GM23338 (cell line): ENCODE data around the gene CEP192. TPM values are rescaled to one million over a fixed set of nuclear protein-coding genes. Genes with fewer than 3 reads are reported as not detected.

ENCODE experiments used
- ATAC-seq: fragments of 200-7000 bp; cut with Tn5 transposase; 3 replicates; pipeline ENCODE4 v1.9.1; 2020
- DNase-seq: peaks from one replicate; pipeline ENCODE4 v3.0.0-alpha.2; 2015; ENCODE audit warnings: low spot score
- H2AFZ ChIP-seq: fragments of 200-600 bp; sonication (generic); 2 replicates; pipeline ENCODE4 v1.8.0; 2016; ENCODE audit warnings: antibody characterized with exemption, mild to moderate bottlenecking, moderate library complexity
- H3F3A ChIP-seq: fragments of 200-600 bp; sonication (generic); replicated peaks from 2 replicates; pipeline ENCODE4 v1.8.0; 2017; ENCODE audit warnings: antibody characterized with exemption, mixed run types, low read depth
- H3K27ac ChIP-seq: fragments of 200-600 bp; sonication (generic); 2 replicates; pipeline ENCODE4 v1.6.1; 2016; ENCODE audit warnings: low read depth
- H3K27me3 ChIP-seq: fragments of 200-600 bp; sonication (generic); 2 replicates; pipeline ENCODE4 v1.8.0; 2016; ENCODE audit warnings: mild to moderate bottlenecking, mixed run types, moderate library complexity; ENCODE audit not compliant: insufficient read depth
- H3K36me3 ChIP-seq: fragments of 200-600 bp; sonication (generic); 2 replicates; pipeline ENCODE4 v1.8.0; 2016; ENCODE audit warnings: mild to moderate bottlenecking; ENCODE audit not compliant: insufficient read depth
- H3K4me1 ChIP-seq: fragments of 200-600 bp; sonication (generic); 2 replicates; pipeline ENCODE4 v1.8.0; 2016; ENCODE audit warnings: mild to moderate bottlenecking, moderate library complexity; ENCODE audit not compliant: insufficient read depth
- H3K4me2 ChIP-seq: fragments of 200-600 bp; sonication (generic); 2 replicates; pipeline ENCODE4 v1.7.1; 2017; ENCODE audit warnings: mixed run types
- H3K4me3 ChIP-seq: fragments of 200-600 bp; sonication (generic); 2 replicates; pipeline ENCODE4 v1.6.1; 2016; ENCODE audit warnings: mixed run types
- H3K79me2 ChIP-seq: fragments of 200-600 bp; sonication (generic); replicated peaks from 2 replicates; pipeline ENCODE4 v1.8.0; 2017; ENCODE audit warnings: mild to moderate bottlenecking; ENCODE audit not compliant: insufficient read depth
- H3K9me2 ChIP-seq: fragments of 200-600 bp; sonication (generic); 2 replicates; pipeline ENCODE4 v1.8.0; 2017; ENCODE audit not compliant: insufficient read depth
- H4K20me1 ChIP-seq: fragments of 200-600 bp; sonication (generic); replicated peaks from 2 replicates; pipeline ENCODE4 v1.8.0; 2017; ENCODE audit warnings: mild to moderate bottlenecking; ENCODE audit not compliant: insufficient read depth
- H3K27ac Mint-ChIP-seq: 2 replicates; pipeline ENCODE4 v1.8.0; 2020; ENCODE audit warnings: inconsistent platforms, mild to moderate bottlenecking, moderate library complexity, mixed read lengths
- H3K27me3 Mint-ChIP-seq: 3 replicates; pipeline ENCODE4 v1.8.0; 2022; ENCODE audit warnings: low read depth, mild to moderate bottlenecking, moderate library complexity, mixed read lengths, inconsistent platforms; ENCODE audit not compliant: insufficient read depth, poor library complexity
- H3K36me3 Mint-ChIP-seq: 3 replicates; pipeline ENCODE4 v1.8.0; 2021; ENCODE audit warnings: low read depth, mild to moderate bottlenecking, inconsistent platforms, moderate library complexity, mixed read lengths
- H3K4me1 Mint-ChIP-seq: 3 replicates; pipeline ENCODE4 v1.8.0; 2020; ENCODE audit warnings: mild to moderate bottlenecking, inconsistent platforms, mixed read lengths
- H3K4me3 Mint-ChIP-seq: 3 replicates; pipeline ENCODE4 v1.8.0; 2021; ENCODE audit warnings: moderate library complexity, mild to moderate bottlenecking, inconsistent platforms, mixed read lengths
- H3K9me3 Mint-ChIP-seq: 3 replicates; pipeline ENCODE4 v1.8.0; 2020; ENCODE audit warnings: moderate library complexity, mild to moderate bottlenecking, inconsistent platforms, mixed read lengths
- CREB1 ChIP-seq: fragments of 250-450 bp; sonication (Bioruptor Pico); IDR thresholded peaks from 2 replicates; pipeline ENCODE4 v1.5.0; 2020; ENCODE audit warnings: low read depth, mild to moderate bottlenecking, moderate library complexity
- EZH2 ChIP-seq: fragments of 200-600 bp; sonication (generic); IDR thresholded peaks from one replicate; pipeline ENCODE4 v1.8.0; 2017; ENCODE audit warnings: antibody characterized with exemption, mild to moderate bottlenecking, low read depth; ENCODE audit not compliant: unreplicated experiment
- EZH2phosphoT487 ChIP-seq: fragments of 200-600 bp; sonication (generic); IDR thresholded peaks from one replicate; pipeline ENCODE4 v1.8.1; 2018; ENCODE audit warnings: antibody characterized with exemption; ENCODE audit not compliant: unreplicated experiment
- JUNB ChIP-seq: IDR thresholded peaks from one replicate; pipeline ENCODE4 v1.6.1; 2016; ENCODE audit warnings: antibody characterized with exemption; ENCODE audit not compliant: unreplicated experiment
- NANOG ChIP-seq: IDR thresholded peaks from 2 replicates; pipeline ENCODE4 v1.6.1; 2016; ENCODE audit warnings: antibody characterized with exemption, borderline replicate concordance
- POLR2AphosphoS5 ChIP-seq: IDR thresholded peaks from 2 replicates; pipeline ENCODE4 v1.6.1; 2016; ENCODE audit warnings: antibody characterized with exemption, low read depth
- STAT1 ChIP-seq: IDR thresholded peaks from one replicate; pipeline ENCODE4 v1.6.1; 2016; ENCODE audit warnings: antibody characterized with exemption; ENCODE audit not compliant: unreplicated experiment
- ZNF114 ChIP-seq: fragments of 250-450 bp; sonication (Bioruptor Pico); IDR thresholded peaks from 2 replicates; pipeline ENCODE4 v1.5.0; 2020; ENCODE audit warnings: mild to moderate bottlenecking, moderate library complexity
- ZNF331 ChIP-seq: fragments of 250-450 bp; sonication (Bioruptor Pico); IDR thresholded peaks from 2 replicates; pipeline ENCODE4 v1.5.0; 2020; ENCODE audit warnings: low read depth, mild to moderate bottlenecking, moderate library complexity
- polyA plus RNA-seq: library from polyadenylated mRNA; unstranded; fragments of >200 nt; fragmentation: Nextera tagmentation; extraction: Ambion mirVana; gene quantifications from 2 replicates; pipeline ENCODE4 v1.2.1, GENCODE V29; 2016
- total RNA-seq: library from RNA; depleted of rRNA; stranded (reverse); fragments of >200 nt; shearing (Covaris generic); gene quantifications from 2 replicates; pipeline ENCODE4 v1.2.3, GENCODE V29; 2014
- TF ChIP-seq, protein P1 (sequence below): fragments of 250-450 bp; sonication (Bioruptor Pico); IDR thresholded peaks from 2 replicates; pipeline ENCODE4 v1.5.0; 2020; ENCODE audit warnings: mild to moderate bottlenecking, moderate library complexity
- TF ChIP-seq, protein P2 (sequence below): IDR thresholded peaks from one replicate; pipeline ENCODE4 v1.6.1; 2018; ENCODE audit warnings: antibody characterized with exemption; ENCODE audit not compliant: unreplicated experiment
- TF ChIP-seq, protein P3 (sequence below), 2 experiments: fragments of 200-600 bp in 1 of 2; sonication (generic) in 1 of 2; conservative IDR thresholded peaks; 2 replicates each; pipeline versions ENCODE4 v1.5.1 to v1.6.1; 2016 to 2017; ENCODE audit warnings: antibody characterized with exemption in 2 of 2, low read depth in 2 of 2, mild to moderate bottlenecking in 2 of 2, moderate library complexity in 1 of 2
- TF ChIP-seq, protein P4 (sequence below): IDR thresholded peaks from 2 replicates; pipeline ENCODE4 v1.6.1; 2016; ENCODE audit warnings: antibody characterized with exemption

The CEP192 gene
- total and polyA plus RNA-seq, 2 experiments from 2014 or later, result 15.2 to 30.6 TPM

- TF ChIP-seq STAT1 (no peak), EZH2phosphoT487 (no peak), POLR2AphosphoS5 (no peak), JUNB (no peak), CREB1 (CRISPR knock-in tag) (no peak), EZH2 (no peak), NANOG (no peak), ZNF331 (no peak), ZNF114 (CRISPR knock-in tag) (no peak)
- TF ChIP-seq, protein P1, sequence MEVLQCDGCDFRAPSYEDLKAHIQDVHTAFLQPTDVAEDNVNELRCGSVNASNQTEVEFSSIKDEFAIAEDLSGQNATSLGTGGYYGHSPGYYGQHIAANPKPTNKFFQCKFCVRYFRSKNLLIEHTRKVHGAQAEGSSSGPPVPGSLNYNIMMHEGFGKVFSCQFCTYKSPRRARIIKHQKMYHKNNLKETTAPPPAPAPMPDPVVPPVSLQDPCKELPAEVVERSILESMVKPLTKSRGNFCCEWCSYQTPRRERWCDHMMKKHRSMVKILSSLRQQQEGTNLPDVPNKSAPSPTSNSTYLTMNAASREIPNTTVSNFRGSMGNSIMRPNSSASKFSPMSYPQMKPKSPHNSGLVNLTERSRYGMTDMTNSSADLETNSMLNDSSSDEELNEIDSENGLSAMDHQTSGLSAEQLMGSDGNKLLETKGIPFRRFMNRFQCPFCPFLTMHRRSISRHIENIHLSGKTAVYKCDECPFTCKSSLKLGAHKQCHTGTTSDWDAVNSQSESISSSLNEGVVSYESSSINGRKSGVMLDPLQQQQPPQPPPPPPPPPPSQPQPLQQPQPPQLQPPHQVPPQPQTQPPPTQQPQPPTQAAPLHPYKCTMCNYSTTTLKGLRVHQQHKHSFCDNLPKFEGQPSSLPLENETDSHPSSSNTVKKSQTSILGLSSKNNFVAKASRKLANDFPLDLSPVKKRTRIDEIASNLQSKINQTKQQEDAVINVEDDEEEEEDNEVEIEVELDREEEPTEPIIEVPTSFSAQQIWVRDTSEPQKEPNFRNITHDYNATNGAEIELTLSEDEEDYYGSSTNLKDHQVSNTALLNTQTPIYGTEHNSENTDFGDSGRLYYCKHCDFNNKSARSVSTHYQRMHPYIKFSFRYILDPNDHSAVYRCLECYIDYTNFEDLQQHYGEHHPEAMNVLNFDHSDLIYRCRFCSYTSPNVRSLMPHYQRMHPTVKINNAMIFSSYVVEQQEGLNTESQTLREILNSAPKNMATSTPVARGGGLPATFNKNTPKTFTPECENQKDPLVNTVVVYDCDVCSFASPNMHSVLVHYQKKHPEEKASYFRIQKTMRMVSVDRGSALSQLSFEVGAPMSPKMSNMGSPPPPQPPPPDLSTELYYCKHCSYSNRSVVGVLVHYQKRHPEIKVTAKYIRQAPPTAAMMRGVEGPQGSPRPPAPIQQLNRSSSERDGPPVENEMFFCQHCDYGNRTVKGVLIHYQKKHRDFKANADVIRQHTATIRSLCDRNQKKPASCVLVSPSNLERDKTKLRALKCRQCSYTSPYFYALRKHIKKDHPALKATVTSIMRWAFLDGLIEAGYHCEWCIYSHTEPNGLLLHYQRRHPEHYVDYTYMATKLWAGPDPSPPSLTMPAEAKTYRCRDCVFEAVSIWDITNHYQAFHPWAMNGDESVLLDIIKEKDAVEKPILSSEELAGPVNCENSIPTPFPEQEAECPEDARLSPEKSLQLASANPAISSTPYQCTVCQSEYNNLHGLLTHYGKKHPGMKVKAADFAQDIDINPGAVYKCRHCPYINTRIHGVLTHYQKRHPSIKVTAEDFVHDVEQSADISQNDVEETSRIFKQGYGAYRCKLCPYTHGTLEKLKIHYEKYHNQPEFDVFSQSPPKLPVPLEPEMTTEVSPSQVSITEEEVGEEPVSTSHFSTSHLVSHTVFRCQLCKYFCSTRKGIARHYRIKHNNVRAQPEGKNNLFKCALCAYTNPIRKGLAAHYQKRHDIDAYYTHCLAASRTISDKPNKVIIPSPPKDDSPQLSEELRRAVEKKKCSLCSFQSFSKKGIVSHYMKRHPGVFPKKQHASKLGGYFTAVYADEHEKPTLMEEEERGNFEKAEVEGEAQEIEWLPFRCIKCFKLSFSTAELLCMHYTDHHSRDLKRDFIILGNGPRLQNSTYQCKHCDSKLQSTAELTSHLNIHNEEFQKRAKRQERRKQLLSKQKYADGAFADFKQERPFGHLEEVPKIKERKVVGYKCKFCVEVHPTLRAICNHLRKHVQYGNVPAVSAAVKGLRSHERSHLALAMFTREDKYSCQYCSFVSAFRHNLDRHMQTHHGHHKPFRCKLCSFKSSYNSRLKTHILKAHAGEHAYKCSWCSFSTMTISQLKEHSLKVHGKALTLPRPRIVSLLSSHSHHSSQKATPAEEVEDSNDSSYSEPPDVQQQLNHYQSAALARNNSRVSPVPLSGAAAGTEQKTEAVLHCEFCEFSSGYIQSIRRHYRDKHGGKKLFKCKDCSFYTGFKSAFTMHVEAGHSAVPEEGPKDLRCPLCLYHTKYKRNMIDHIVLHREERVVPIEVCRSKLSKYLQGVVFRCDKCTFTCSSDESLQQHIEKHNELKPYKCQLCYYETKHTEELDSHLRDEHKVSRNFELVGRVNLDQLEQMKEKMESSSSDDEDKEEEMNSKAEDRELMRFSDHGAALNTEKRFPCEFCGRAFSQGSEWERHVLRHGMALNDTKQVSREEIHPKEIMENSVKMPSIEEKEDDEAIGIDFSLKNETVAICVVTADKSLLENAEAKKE (CRISPR knock-in tag), result no peak
- TF ChIP-seq, protein P2, sequence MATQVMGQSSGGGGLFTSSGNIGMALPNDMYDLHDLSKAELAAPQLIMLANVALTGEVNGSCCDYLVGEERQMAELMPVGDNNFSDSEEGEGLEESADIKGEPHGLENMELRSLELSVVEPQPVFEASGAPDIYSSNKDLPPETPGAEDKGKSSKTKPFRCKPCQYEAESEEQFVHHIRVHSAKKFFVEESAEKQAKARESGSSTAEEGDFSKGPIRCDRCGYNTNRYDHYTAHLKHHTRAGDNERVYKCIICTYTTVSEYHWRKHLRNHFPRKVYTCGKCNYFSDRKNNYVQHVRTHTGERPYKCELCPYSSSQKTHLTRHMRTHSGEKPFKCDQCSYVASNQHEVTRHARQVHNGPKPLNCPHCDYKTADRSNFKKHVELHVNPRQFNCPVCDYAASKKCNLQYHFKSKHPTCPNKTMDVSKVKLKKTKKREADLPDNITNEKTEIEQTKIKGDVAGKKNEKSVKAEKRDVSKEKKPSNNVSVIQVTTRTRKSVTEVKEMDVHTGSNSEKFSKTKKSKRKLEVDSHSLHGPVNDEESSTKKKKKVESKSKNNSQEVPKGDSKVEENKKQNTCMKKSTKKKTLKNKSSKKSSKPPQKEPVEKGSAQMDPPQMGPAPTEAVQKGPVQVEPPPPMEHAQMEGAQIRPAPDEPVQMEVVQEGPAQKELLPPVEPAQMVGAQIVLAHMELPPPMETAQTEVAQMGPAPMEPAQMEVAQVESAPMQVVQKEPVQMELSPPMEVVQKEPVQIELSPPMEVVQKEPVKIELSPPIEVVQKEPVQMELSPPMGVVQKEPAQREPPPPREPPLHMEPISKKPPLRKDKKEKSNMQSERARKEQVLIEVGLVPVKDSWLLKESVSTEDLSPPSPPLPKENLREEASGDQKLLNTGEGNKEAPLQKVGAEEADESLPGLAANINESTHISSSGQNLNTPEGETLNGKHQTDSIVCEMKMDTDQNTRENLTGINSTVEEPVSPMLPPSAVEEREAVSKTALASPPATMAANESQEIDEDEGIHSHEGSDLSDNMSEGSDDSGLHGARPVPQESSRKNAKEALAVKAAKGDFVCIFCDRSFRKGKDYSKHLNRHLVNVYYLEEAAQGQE, result no peak
- TF ChIP-seq, protein P3, sequence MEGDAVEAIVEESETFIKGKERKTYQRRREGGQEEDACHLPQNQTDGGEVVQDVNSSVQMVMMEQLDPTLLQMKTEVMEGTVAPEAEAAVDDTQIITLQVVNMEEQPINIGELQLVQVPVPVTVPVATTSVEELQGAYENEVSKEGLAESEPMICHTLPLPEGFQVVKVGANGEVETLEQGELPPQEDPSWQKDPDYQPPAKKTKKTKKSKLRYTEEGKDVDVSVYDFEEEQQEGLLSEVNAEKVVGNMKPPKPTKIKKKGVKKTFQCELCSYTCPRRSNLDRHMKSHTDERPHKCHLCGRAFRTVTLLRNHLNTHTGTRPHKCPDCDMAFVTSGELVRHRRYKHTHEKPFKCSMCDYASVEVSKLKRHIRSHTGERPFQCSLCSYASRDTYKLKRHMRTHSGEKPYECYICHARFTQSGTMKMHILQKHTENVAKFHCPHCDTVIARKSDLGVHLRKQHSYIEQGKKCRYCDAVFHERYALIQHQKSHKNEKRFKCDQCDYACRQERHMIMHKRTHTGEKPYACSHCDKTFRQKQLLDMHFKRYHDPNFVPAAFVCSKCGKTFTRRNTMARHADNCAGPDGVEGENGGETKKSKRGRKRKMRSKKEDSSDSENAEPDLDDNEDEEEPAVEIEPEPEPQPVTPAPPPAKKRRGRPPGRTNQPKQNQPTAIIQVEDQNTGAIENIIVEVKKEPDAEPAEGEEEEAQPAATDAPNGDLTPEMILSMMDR (conservative IDR thresholded peaks at IDR 0.05; ENCODE audit: low read depth in 2 of 2), result no peak
- TF ChIP-seq, protein P4, sequence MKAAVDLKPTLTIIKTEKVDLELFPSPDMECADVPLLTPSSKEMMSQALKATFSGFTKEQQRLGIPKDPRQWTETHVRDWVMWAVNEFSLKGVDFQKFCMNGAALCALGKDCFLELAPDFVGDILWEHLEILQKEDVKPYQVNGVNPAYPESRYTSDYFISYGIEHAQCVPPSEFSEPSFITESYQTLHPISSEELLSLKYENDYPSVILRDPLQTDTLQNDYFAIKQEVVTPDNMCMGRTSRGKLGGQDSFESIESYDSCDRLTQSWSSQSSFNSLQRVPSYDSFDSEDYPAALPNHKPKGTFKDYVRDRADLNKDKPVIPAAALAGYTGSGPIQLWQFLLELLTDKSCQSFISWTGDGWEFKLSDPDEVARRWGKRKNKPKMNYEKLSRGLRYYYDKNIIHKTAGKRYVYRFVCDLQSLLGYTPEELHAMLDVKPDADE, result no peak
- peaks cover 7% of the 10 kb centered on the region; the same call in 2 of the 3 replicates for H3K4me1 Mint-ChIP-seq
- H3K4me3 Mint-ChIP-seq, result no peak overlapping the region
- Histone ChIP-seq H3K79me2 (no peaks in the 10 kb centered on the region), H2AFZ (no peak overlapping the region), H3K36me3 (peaks cover 6% of the 10 kb centered on the region), H4K20me1 (no peaks in the 10 kb centered on the region), H3K4me3 (no peak overlapping the region), H3K4me2 (no peak overlapping the region), H3K4me1 (no peaks in the 10 kb centered on the region), H3K27me3 (no peaks in the 10 kb centered on the region), H3F3A (no peaks in the 10 kb centered on the region), H3K27ac (no peak overlapping the region), H3K9me2 (0 out of 2 replicates have a peak, but pooled peaks cover 4% of the 10 kb centered on the region)
- H3K36me3 Mint-ChIP-seq, result peaks cover 19% of the 10 kb centered on the region
- H3K9me3 Mint-ChIP-seq, result peaks cover 27% of the 10 kb centered on the region
- no peaks in the 10 kb centered on the region for H3K27me3 Mint-ChIP-seq
- ATAC-seq, result no peak
- DNase-seq, result no peak
- H3K27ac Mint-ChIP-seq, result no peak overlapping the region
These were observed 154.6 kb downstream of the CEP192 start for GRCh38 chr18:13145636-13146190.
